ENCODE data around the gene MEN1.

Gene MEN1

GRCh38 chr11:64759722-64760719, 50.3 kb downstream of the MEN1 start, which contains the start of gene PYGM:
Gene PYGM (minus strand): TSS chr11:64759974. CDS start chr11:64759898, 76 bp downstream.
- peaks cover 59% of the 10 kb centered on the region for H3K4me1 Mint-ChIP-seq
- H3K36me3 Mint-ChIP-seq, result peaks cover 25% of the 10 kb centered on the region
- no peak within 1 kb of the TSS for H3K4me3 Mint-ChIP-seq
- H3K9me3 Mint-ChIP-seq, result no peaks in the 10 kb centered on the region
- ATAC-seq, result no peak
- peak within 1 kb of the TSS; percentile 85 for H3K27ac Mint-ChIP-seq
- H3K27me3 Mint-ChIP-seq, result no peaks in the 10 kb centered on the region

GRCh38 chr11:64759131-64759721, 51.1 kb downstream of the MEN1 start:
- H3K27me3 Mint-ChIP-seq, result no peaks in the 10 kb centered on the region
- H3K9me3 Mint-ChIP-seq, result no peaks in the 10 kb centered on the region
- H3K36me3 Mint-ChIP-seq, result peaks cover 18% of the 10 kb centered on the region
- peaks cover 52% of the 10 kb centered on the region for H3K4me1 Mint-ChIP-seq
- H3K27ac Mint-ChIP-seq, result peak overlapping the region; percentile 85
- H3K4me3 Mint-ChIP-seq, result no peak overlapping the region
- no peak for ATAC-seq

- Mint-ChIP-seq H3K4me3 (no peak overlapping the region), H3K27ac (peak overlapping the region; percentile 85), H3K9me3 (no peaks in the 10 kb centered on the region), H3K4me1 (peaks cover 49% of the 10 kb centered on the region), H3K36me3 (peaks cover 22% of the 10 kb centered on the region), H3K27me3 (no peaks in the 10 kb centered on the region)
- no peak for ATAC-seq
These were observed 51.8 kb downstream of the MEN1 start for GRCh38 chr11:64758330-64759079.

GRCh38 chr11:64757549-64758329, 52.6 kb downstream of the MEN1 start:
- Mint-ChIP-seq H3K4me1 (peaks cover 45% of the 10 kb centered on the region), H3K9me3 (no peaks in the 10 kb centered on the region), H3K27ac (peak overlapping the region; percentile 85), H3K4me3 (no peak overlapping the region), H3K27me3 (no peaks in the 10 kb centered on the region), H3K36me3 (peaks cover 23% of the 10 kb centered on the region)
- ATAC-seq, result no peak

- Mint-ChIP-seq H3K27me3 (no peaks in the 10 kb centered on the region), H3K36me3 (peaks cover 28% of the 10 kb centered on the region), H3K27ac (no peak overlapping the region), H3K4me1 (peaks cover 33% of the 10 kb centered on the region), H3K4me3 (no peak overlapping the region), H3K9me3 (no peaks in the 10 kb centered on the region)
- no peak for ATAC-seq
These were observed 54.5 kb downstream of the MEN1 start for GRCh38 chr11:64755681-64756361.

GRCh38 chr11:64754919-64755662, 55.3 kb downstream of the MEN1 start:
- Mint-ChIP-seq H3K36me3 (peaks cover 35% of the 10 kb centered on the region), H3K4me1 (peaks cover 33% of the 10 kb centered on the region), H3K4me3 (no peak overlapping the region), H3K27ac (no peak overlapping the region), H3K9me3 (no peaks in the 10 kb centered on the region), H3K27me3 (no peaks in the 10 kb centered on the region)
- no peak for ATAC-seq

GRCh38 chr11:64754124-64754918, 56.0 kb downstream of the MEN1 start:
- Mint-ChIP-seq H3K36me3 (peaks cover 31% of the 10 kb centered on the region), H3K27ac (no peak overlapping the region), H3K9me3 (no peaks in the 10 kb centered on the region), H3K4me1 (peaks cover 30% of the 10 kb centered on the region), H3K4me3 (no peak overlapping the region), H3K27me3 (no peaks in the 10 kb centered on the region)
- ATAC-seq, result no peak

Data from stimulated activated memory B cell treated with anti-CD40 and anti-IgM and Interleukin-4, amounts not matched to agents 10 μg/mL and 1 μg/mL and 100 μg/mL, for 72 hours (primary cell).